Testis (tissue), 3 donors: ENCODE measurements around the gene GDPD5. TPM values are rescaled to one million over a fixed set of nuclear protein-coding genes. Genes with fewer than 3 reads are reported as not detected.

Source experiments
- DNase-seq: peaks from one replicate; pipeline ENCODE4 v3.0.0-alpha.2; 2019
- H3K27ac ChIP-seq, 2 donors: fragments of 200-600 bp; sonication (generic); one replicate each; pipeline ENCODE4 v1.5.1; 2019
- H3K27me3 ChIP-seq: fragments of 200-600 bp; sonication (generic); one replicate; pipeline ENCODE4 v1.5.1; 2019
- H3K36me3 ChIP-seq: fragments of 200-600 bp; sonication (generic); one replicate; pipeline ENCODE4 v1.5.1; 2017; ENCODE audit warnings: low read depth; ENCODE audit errors: missing control alignments
- H3K4me1 ChIP-seq: fragments of 200-600 bp; sonication (generic); one replicate; pipeline ENCODE4 v1.5.1; 2019
- H3K4me3 ChIP-seq, 2 donors: fragments of 200-600 bp; sonication (generic); one replicate each; pipeline ENCODE4 v1.5.1; 2017 to 2019
- H3K9me3 ChIP-seq: fragments of 200-600 bp; sonication (generic); one replicate; pipeline ENCODE4 v1.5.1; 2017
- CTCF ChIP-seq, 3 experiments: fragments of 450-650 bp in 2 of 3; fragments of 200-600 bp in 1 of 3; sonication (generic) in 1 of 3; IDR thresholded peaks; one replicate each; pipeline ENCODE4 v1.5.1; 2016 to 2019; ENCODE audit warnings: antibody characterized with exemption in 3 of 3, mild to moderate bottlenecking in 2 of 3, moderate library complexity in 1 of 3
- POLR2A ChIP-seq: fragments of 450-650 bp; IDR thresholded peaks from one replicate; pipeline ENCODE4 v1.6.1; 2017; ENCODE audit warnings: antibody characterized with exemption, mild to moderate bottlenecking, moderate library complexity
- WGBS, 2 donors: methylation state at CpG; one replicate each; pipeline ENCODE4 v1.1.5; 2018; 5-methylcytosine and 5-hydroxymethylcytosine counted together
- intact Hi-C: fragments of 100-400 bp; cut with DNase I; formaldehyde crosslinking; loops from one replicate; pipeline ENCODE4 v1.15.1; 2023; ENCODE audit warnings: low total_unique reads
- polyA plus RNA-seq: library from polyadenylated mRNA; stranded (reverse); fragments of 350-450 nt; fragmentation: Illumina TruSeq; extraction: RNeasy Lipid Tissue Mini Kit (QIAGEN cat#74804); gene quantifications from one replicate; pipeline ENCODE4 v1.2.3, GENCODE V29; 2014; ENCODE audit warnings: low read depth, low replicate concordance; ENCODE audit not compliant: insufficient read depth
- total RNA-seq, 2 donors: library from RNA; depleted of rRNA; stranded (reverse); fragments of >200 nt; gene quantifications; one replicate each; pipeline ENCODE4 v1.2.3, GENCODE V29; 2016

GDPD5 gene
- total and polyA plus RNA-seq, 3 donors from 2014 or later, result 43.3 to 99.5 (median 65.8) TPM

- 90 to 98% methylated on average over 4 of the region's 4 CpGs for WGBS, 2 donors
- no peak for DNase-seq
- H3K9me3 ChIP-seq, result no peaks in the 10 kb centered on the region
- TF ChIP-seq CTCF (IDR thresholded peaks at IDR 0.05) (no peak), POLR2A (no peak)
- H3K36me3 ChIP-seq, result no peaks in the 10 kb centered on the region
- H3K4me1 ChIP-seq, result peaks cover under 1% of the 10 kb centered on the region
- H3K4me3 ChIP-seq, result no peak overlapping the region
- no peak overlapping the region for H3K27ac ChIP-seq
- intact Hi-C loops, result no loop called here
- no peaks in the 10 kb centered on the region for H3K27me3 ChIP-seq
Observed at GRCh38 chr11:75500742-75501141, 25.0 kb downstream of the GDPD5 start.

GRCh38 chr11:75499423-75500190 is 26.1 kb downstream of the GDPD5 start:
- Histone ChIP-seq H3K4me3 (no peak overlapping the region), H3K36me3 (no peaks in the 10 kb centered on the region), H3K27me3 (no peaks in the 10 kb centered on the region), H3K4me1 (no peaks in the 10 kb centered on the region), H3K27ac (no peak overlapping the region), H3K9me3 (no peaks in the 10 kb centered on the region)
- WGBS, 2 donors, result 70 to 84% methylated on average over 6 to 8 of the region's 8 CpGs
- peak; percentile 67 for DNase-seq
- intact Hi-C loops, result no loop called here
- TF ChIP-seq CTCF (IDR thresholded peaks at IDR 0.05), result no peak
- TF ChIP-seq POLR2A, result no peak

GRCh38 chr11:75498556-75499255 is 27.0 kb downstream of the GDPD5 start:
- Histone ChIP-seq H3K9me3 (no peaks in the 10 kb centered on the region), H3K4me3 (no peak overlapping the region), H3K4me1 (no peaks in the 10 kb centered on the region), H3K36me3 (no peaks in the 10 kb centered on the region), H3K27ac (no peak overlapping the region), H3K27me3 (no peaks in the 10 kb centered on the region)
- no peak for TF ChIP-seq CTCF (IDR thresholded peaks at IDR 0.05)
- no peak for TF ChIP-seq POLR2A
- DNase-seq, result no peak
- WGBS, 2 donors, result 77 to 79% methylated on average over 4 of the region's 4 CpGs
- intact Hi-C loops, result no loop called here

- Histone ChIP-seq H3K9me3 (no peaks in the 10 kb centered on the region), H3K4me1 (no peaks in the 10 kb centered on the region), H3K4me3 (no peak overlapping the region), H3K27me3 (no peaks in the 10 kb centered on the region), H3K36me3 (no peaks in the 10 kb centered on the region), H3K27ac (no peak overlapping the region)
- TF ChIP-seq POLR2A (no peak), CTCF (IDR thresholded peaks at IDR 0.05) (no peak)
- DNase-seq, result no peak
- 83 to 98% methylated on average over 4 to 5 of the region's 5 CpGs for WGBS, 2 donors
- intact Hi-C loops, result no loop called here
Observed at GRCh38 chr11:75497788-75498409, 27.8 kb downstream of the GDPD5 start.
